ENCODE measurements around the gene PARP1. TPM values are rescaled to one million over a fixed set of nuclear protein-coding genes. Genes with fewer than 3 reads are reported as not detected.
A peak's percentile ranks its signal among the peaks of the same experiment; 100 is the strongest.

PARP1 gene
- total and polyA plus RNA-seq, 2 donors (not counting 1 experiment from before 2014, with no cell fraction given), result 118 to 180 TPM

DNA sequence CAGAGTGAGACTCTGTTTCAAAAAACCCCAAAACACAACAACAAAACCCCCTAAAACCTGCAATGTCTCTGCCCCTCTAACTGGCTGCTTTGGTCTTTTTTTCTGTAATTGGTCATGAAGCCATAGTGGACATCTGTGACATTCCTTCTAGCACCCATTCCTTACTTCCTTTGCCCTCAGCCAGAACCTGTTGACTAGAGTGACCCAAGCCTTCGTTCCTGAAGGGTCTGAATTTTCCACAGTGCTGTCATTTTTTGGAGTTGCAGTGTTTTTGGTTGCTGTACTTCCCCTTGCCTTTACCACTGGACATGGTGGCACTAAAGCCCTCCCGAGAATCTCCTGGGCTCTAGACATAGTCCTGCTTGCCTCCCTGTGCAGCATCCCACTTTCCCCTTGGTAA is 50.5 kb downstream of the PARP1 start:
- peaks cover 48% of the 10 kb centered on the region for H3K4me1 Mint-ChIP-seq
- CTCF ChIA-PET, result no interaction called here
- H3K27me3 ChIP-seq (replicated peaks in 1 of 4; ENCODE audit: control extremely low read depth in 1 of 4, control insufficient read depth in 3 of 4, insufficient read depth in 4 of 4, low read length in 3 of 4), result no peaks in the 10 kb centered on the region
- intact Hi-C loops (cut with micrococcal nuclease), result no loop called here
- no peak overlapping the region for H3K4me2 ChIP-seq (replicated peaks; ENCODE audit: low read depth, low read length, poor library complexity, severe bottlenecking)
- no peaks in the 10 kb centered on the region for H3K27me3 Mint-ChIP-seq
- no peaks in the 10 kb centered on the region for H3K9me3 Mint-ChIP-seq (ENCODE audit: insufficient read depth)
- no peak overlapping the region for H2AFZ ChIP-seq (ENCODE audit: insufficient read depth, low read depth, low read length, poor library complexity, severe bottlenecking)
- H3K27ac Mint-ChIP-seq, result peak overlapping the region; percentile 56
- H3K79me2 ChIP-seq (ENCODE audit: control insufficient read depth, insufficient read depth, low read length), result no peaks in the 10 kb centered on the region
- ATAC-seq (ENCODE audit: low read depth) (no peak), DNase-seq (no peak)
- 85% methylated on average over 1 of the region's 2 CpGs for WGBS (ENCODE audit: insufficient coverage)
- POLR2A ChIA-PET, result no interaction called here
- H3K36me3 ChIP-seq (replicated peaks in 1 of 2; ENCODE audit: control extremely low read depth in 1 of 2, control insufficient read depth in 1 of 2, extremely low read depth in 1 of 2, insufficient read depth in 2 of 2, low read length in 1 of 2), result peaks cover 0 to 56% of the 10 kb centered on the region in 2 experiments
- H3K4me3 ChIP-seq (ENCODE audit: control extremely low read depth in 1 of 5, extremely low read depth in 1 of 5, insufficient read depth in 1 of 5, low read depth in 2 of 5, low read length in 4 of 5), result no peak overlapping the region
- H3K9me3 ChIP-seq (ENCODE audit: control extremely low read depth in 1 of 3, control insufficient read depth in 2 of 3, insufficient read depth in 1 of 3, low read length in 2 of 3), result no peaks in the 10 kb centered on the region
- H3K4me1 ChIP-seq (ENCODE audit: control insufficient read depth in 2 of 2, insufficient read depth in 2 of 2, low read length in 2 of 2), result peaks cover 15 to 33% of the 10 kb centered on the region in 2 donors
- no peak overlapping the region for H3K4me3 Mint-ChIP-seq
- no peaks in the 10 kb centered on the region for H4K20me1 ChIP-seq (ENCODE audit: control insufficient read depth, insufficient read depth, low read length, poor library complexity, severe bottlenecking)
- no peak overlapping the region for H3K9ac ChIP-seq (ENCODE audit: low read length)
- no peak overlapping the region for H3K27ac ChIP-seq (ENCODE audit: low read length in 2 of 2)
- TF ChIP-seq EZH2 (IDR thresholded peaks at IDR 0.05; ENCODE audit: borderline replicate concordance, insufficient read depth, low read depth, low read length, poor library complexity, severe bottlenecking), result no peak
- no peak for TF ChIP-seq CTCF (IDR thresholded peaks at IDR 0.05)

- H3K9me3 ChIP-seq (ENCODE audit: control extremely low read depth in 1 of 3, control insufficient read depth in 2 of 3, insufficient read depth in 1 of 3, low read length in 2 of 3), result no peaks in the 10 kb centered on the region
- H3K4me2 ChIP-seq (replicated peaks; ENCODE audit: low read depth, low read length, poor library complexity, severe bottlenecking), result peak overlapping the region; percentile 44
- peak overlapping the region; percentile 53 for H3K4me3 Mint-ChIP-seq
- ChIA-PET POLR2A (interaction anchor here (0.6 kb wide), 1 partner anchor 10 kb away, joined by 9 read pairs; no protein-coding TSS in a partner anchor), CTCF (interaction anchor here (0.8 to 1.9 kb wide), 3 partner anchors 45 to 229 kb away, joined by 3 to 4 read pairs (median 3); partner anchors contain the start of gene PARP1)
- no peak overlapping the region for H3K9ac ChIP-seq (ENCODE audit: low read length)
- no peaks in the 10 kb centered on the region for H4K20me1 ChIP-seq (ENCODE audit: control insufficient read depth, insufficient read depth, low read length, poor library complexity, severe bottlenecking)
- H3K79me2 ChIP-seq (ENCODE audit: control insufficient read depth, insufficient read depth, low read length), result no peaks in the 10 kb centered on the region
- peaks cover 50% of the 10 kb centered on the region for H3K4me1 Mint-ChIP-seq
- peak overlapping the region; percentile 85 for H3K27ac Mint-ChIP-seq
- peak overlapping the region in 1 of 2 donors; percentile 60 for H3K27ac ChIP-seq (ENCODE audit: low read length in 2 of 2)
- peaks cover 15 to 38% of the 10 kb centered on the region in 2 donors for H3K4me1 ChIP-seq (ENCODE audit: control insufficient read depth in 2 of 2, insufficient read depth in 2 of 2, low read length in 2 of 2)
- intact Hi-C loops (cut with micrococcal nuclease), result no loop called here
- H3K4me3 ChIP-seq (ENCODE audit: control extremely low read depth in 1 of 5, extremely low read depth in 1 of 5, insufficient read depth in 1 of 5, low read depth in 2 of 5, low read length in 4 of 5), result no peak overlapping the region
- H3K27me3 ChIP-seq (replicated peaks in 1 of 4; ENCODE audit: control extremely low read depth in 1 of 4, control insufficient read depth in 3 of 4, insufficient read depth in 4 of 4, low read length in 3 of 4), result no peaks in the 10 kb centered on the region
- no peaks in the 10 kb centered on the region for H3K27me3 Mint-ChIP-seq
- TF ChIP-seq CTCF (IDR thresholded peaks at IDR 0.05), result no peak
- TF ChIP-seq EZH2 (IDR thresholded peaks at IDR 0.05; ENCODE audit: borderline replicate concordance, insufficient read depth, low read depth, low read length, poor library complexity, severe bottlenecking), result no peak
- H3K36me3 ChIP-seq (replicated peaks in 1 of 2; ENCODE audit: control extremely low read depth in 1 of 2, control insufficient read depth in 1 of 2, extremely low read depth in 1 of 2, insufficient read depth in 2 of 2, low read length in 1 of 2), result peaks cover 0 to 41% of the 10 kb centered on the region in 2 experiments
- ATAC-seq (ENCODE audit: low read depth) (peak; percentile 79), DNase-seq (peak; percentile 40)
- H2AFZ ChIP-seq (ENCODE audit: insufficient read depth, low read depth, low read length, poor library complexity, severe bottlenecking), result no peak overlapping the region
- H3K9me3 Mint-ChIP-seq (ENCODE audit: insufficient read depth), result no peaks in the 10 kb centered on the region
- 35% methylated on average over 6 of the region's 6 CpGs for WGBS (ENCODE audit: insufficient coverage)
Measured at GRCh38 chr1:226355669-226356551, 52.0 kb downstream of the PARP1 start.
